Fibroblast of upper back skin (primary cell): ENCODE measurements around the gene LIG4.
"Not testable (repeated sequence)": the region's sequence is repeated elsewhere in the genome, so short reads cannot be mapped to it uniquely, and the experiment has no call there.

Experiments
- DNase-seq: peaks from one replicate; pipeline ENCODE4 v3.0.0-alpha.2; 2013

Gene LIG4

GRCh38 chr13:108215436-108215835, at the start of gene LIG4:
TSS of gene LIG4 (minus strand) at chr13:108215536. CDS start at chr13:108211268, 4,268 bp downstream.
- peak; percentile 91 for DNase-seq

GRCh38 chr13:108263621-108264355, 48.5 kb upstream of the LIG4 start:
- no peak for DNase-seq

- DNase-seq = no peak
Measured at GRCh38 chr13:108257248-108257647, 41.9 kb upstream of the LIG4 start.

- no peak for DNase-seq
Measured at GRCh38 chr13:108249150-108249549, 33.8 kb upstream of the LIG4 start.

- no peak for DNase-seq
Measured at GRCh38 chr13:108230377-108230776, 15.0 kb upstream of the LIG4 start.

GRCh38 chr13:108227651-108228272, 12.4 kb upstream of the LIG4 start:
- peak; percentile 41 for DNase-seq

- DNase-seq = no peak
Measured at GRCh38 chr13:108226184-108226583, 10.8 kb upstream of the LIG4 start.

GRCh38 chr13:108225440-108225839, 10.1 kb upstream of the LIG4 start:
- DNase-seq = no peak

- no peak for DNase-seq
Measured at GRCh38 chr13:108223687-108224503, 8.6 kb upstream of the LIG4 start.

- DNase-seq = no peak
Measured at GRCh38 chr13:108220041-108220440, 4.7 kb upstream of the LIG4 start.

GRCh38 chr13:108218044-108218974, 3.0 kb upstream of the LIG4 start, which contains the start of gene ABHD13:
TSS of gene ABHD13 (plus strand) at chr13:108218392. CDS start at chr13:108229219, 10,827 bp downstream.
- peak; percentile 93 for DNase-seq

GRCh38 chr13:108217307-108218043, 2.1 kb upstream of the LIG4 start:
- DNase-seq = not testable (repeated sequence)

GRCh38 chr13:108214441-108215271, 680 bp downstream of the LIG4 start:
- DNase-seq = no peak

- no peak for DNase-seq
Measured at GRCh38 chr13:108213946-108214345, 1.4 kb downstream of the LIG4 start.

- no peak for DNase-seq
Measured at GRCh38 chr13:108212886-108213285, 2.5 kb downstream of the LIG4 start.

GRCh38 chr13:108210551-108210950, 4.8 kb downstream of the LIG4 start:
- DNase-seq = no peak

- peak; percentile 12 for DNase-seq
Measured at GRCh38 chr13:108200781-108201398, 14.4 kb downstream of the LIG4 start.

GRCh38 chr13:108195861-108196260, 19.5 kb downstream of the LIG4 start:
- no peak for DNase-seq

GRCh38 chr13:108195146-108195545, 20.2 kb downstream of the LIG4 start:
- peak; percentile 38 for DNase-seq

GRCh38 chr13:108194435-108194936, 20.9 kb downstream of the LIG4 start:
- no peak for DNase-seq
